Fibroblast of the aortic adventitia (primary cell): ENCODE data around the gene TFCP2L1. TPM values are rescaled to one million over a fixed set of nuclear protein-coding genes. Genes with fewer than 3 reads are reported as not detected.
"Not testable (repeated sequence)": the region's sequence is repeated elsewhere in the genome, so short reads cannot be mapped to it uniquely, and the experiment has no call there.

Source experiments
- DNase-seq: peaks from one replicate; pipeline ENCODE4 v3.0.0-alpha.2; 2010; ENCODE audit warnings: low read depth
- H3K4me3 ChIP-seq: 2 replicates; pipeline ENCODE4 v1.5.1; 2011; ENCODE audit warnings: low read depth, mild to moderate bottlenecking, control low read depth, low read length, moderate library complexity
- total RNA-seq: library from RNA; depleted of rRNA; stranded (reverse); fragments of >200 nt; gene quantifications from 2 replicates; pipeline ENCODE4 v1.2.3, GENCODE V29; 2012; ENCODE audit warnings: low replicate concordance
- TF ChIP-seq, protein P1 (sequence below): IDR thresholded peaks from 2 replicates; pipeline ENCODE4 v1.5.1; 2011; ENCODE audit warnings: mild to moderate bottlenecking, low read length, control low read depth, inconsistent platforms; ENCODE audit not compliant: insufficient read depth

TFCP2L1 gene
- total RNA-seq, 1 donor: under 0.01 TPM

DNA sequence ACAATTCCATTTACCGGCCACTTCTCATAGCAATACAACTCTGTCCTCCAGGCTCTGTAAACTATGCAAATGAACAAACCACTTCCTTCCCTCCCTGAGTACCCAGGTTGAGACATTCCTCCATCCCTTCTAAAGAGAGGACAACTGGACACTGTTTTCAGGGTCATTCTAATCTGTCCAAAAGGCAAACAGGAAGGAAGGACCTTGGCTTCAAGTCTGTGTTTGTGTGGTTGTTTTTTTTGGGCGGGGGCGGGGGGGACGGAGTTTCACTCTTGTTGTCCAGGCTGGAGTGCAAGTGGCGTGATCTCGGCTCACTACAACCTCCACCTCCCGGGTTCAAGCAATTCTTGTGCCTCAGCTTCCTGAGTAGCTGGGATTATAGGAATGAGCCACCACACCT, 3.3 kb downstream of the TFCP2L1 start:
- no peak overlapping the region for H3K4me3 ChIP-seq
- TF ChIP-seq, protein P1, sequence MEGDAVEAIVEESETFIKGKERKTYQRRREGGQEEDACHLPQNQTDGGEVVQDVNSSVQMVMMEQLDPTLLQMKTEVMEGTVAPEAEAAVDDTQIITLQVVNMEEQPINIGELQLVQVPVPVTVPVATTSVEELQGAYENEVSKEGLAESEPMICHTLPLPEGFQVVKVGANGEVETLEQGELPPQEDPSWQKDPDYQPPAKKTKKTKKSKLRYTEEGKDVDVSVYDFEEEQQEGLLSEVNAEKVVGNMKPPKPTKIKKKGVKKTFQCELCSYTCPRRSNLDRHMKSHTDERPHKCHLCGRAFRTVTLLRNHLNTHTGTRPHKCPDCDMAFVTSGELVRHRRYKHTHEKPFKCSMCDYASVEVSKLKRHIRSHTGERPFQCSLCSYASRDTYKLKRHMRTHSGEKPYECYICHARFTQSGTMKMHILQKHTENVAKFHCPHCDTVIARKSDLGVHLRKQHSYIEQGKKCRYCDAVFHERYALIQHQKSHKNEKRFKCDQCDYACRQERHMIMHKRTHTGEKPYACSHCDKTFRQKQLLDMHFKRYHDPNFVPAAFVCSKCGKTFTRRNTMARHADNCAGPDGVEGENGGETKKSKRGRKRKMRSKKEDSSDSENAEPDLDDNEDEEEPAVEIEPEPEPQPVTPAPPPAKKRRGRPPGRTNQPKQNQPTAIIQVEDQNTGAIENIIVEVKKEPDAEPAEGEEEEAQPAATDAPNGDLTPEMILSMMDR: no peak
- DNase-seq: no peak

DNA sequence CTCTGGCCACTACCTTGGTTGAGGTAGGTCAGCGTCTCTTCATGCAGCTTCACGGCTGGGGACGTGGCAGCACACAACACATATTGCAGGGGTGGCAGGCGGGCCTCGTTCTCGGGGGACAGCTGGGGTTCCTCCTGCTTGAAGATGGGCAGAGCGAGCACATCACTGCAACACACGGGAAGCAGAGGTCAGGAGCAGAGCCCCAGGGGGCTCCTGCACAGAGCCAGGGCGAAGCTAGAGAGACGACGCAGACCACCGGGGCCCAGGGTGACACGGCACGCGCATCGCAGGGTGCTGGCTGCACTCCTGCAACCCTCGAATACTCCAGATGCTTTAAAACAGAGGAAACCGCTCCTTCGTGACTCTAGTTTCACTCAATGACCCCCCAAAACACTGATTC, 3.9 kb downstream of the TFCP2L1 start:
- no peak overlapping the region for H3K4me3 ChIP-seq
- no peak for DNase-seq
- TF ChIP-seq, protein P1: no peak

DNA sequence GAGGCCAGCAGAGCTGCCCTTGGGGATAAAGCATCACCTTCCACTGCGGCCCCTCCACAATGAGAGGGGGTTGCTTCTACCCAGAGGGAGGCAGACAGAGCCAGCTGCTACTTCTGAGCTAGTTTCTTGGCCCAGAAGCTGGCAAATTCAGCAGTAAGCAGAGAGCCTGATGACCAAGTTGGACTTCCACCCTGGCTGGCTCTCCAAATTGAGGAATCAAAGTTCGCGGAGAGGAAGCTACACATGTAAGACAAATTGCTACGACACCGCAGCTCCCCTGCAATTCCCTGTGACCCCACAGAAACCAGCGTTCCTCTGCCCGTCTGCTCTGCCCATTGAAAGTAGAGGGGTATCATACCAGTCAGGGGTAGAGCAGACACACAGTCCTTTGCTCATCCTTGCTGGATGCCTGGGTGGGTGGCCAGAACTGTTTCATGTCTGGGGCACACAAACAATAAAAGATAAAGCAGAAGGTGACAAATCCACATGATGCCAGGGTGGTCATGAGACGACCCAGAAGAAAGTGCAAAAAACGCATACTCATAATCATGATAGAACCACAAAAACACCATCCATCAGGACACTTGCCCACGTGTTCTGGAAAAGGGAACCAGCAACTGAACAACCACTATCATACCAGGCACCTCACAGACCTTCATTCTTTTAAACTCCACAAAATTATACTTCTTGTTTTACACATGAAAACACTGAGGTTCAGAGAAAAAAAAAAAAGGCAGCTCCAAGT, 5.4 kb downstream of the TFCP2L1 start:
- TF ChIP-seq, protein P1: no peak
- no peak overlapping the region for H3K4me3 ChIP-seq
- DNase-seq: no peak

DNA sequence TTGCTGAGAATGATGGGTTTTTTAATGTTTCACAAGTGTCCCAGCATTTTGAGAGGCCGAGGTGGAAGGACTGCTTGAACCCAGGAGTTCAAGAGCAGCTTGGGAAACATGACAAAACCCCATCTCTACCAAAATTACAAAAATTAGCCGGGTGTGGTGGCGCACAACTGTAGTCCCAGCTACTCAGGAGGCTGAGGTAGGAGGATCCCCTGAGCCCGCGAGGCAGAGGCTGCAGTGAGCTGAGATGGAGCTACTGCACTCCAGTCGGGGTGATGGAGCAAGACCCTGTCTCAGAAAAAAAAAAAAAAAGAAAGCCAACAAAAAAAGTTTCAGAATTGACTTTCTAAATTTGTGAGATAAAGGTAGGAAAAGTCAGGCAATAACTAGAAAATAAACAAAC, 8.7 kb downstream of the TFCP2L1 start:
- DNase-seq: no peak
- H3K4me3 ChIP-seq: no peak overlapping the region
- TF ChIP-seq, protein P1: no peak

DNA sequence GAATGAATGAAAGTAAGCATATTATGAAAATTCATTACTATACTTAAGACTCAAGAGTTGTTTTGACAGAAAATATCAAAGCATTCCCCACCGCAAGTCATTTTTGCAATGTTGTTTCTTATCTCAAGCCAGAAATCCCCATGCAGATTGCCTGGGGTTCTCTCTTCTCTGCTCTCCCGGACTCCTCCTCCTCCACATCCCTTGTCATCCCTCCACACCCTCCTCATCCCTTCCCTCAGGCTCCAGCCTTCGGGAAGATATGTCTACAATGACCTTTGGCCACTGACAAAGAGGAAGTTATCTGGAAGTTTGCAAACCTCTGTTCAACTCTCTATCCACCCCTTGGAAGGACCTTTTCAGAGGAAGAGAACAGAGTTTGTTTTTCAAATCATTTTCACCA, 11.9 kb downstream of the TFCP2L1 start:
- no peak for DNase-seq
- TF ChIP-seq, protein P1: no peak
- H3K4me3 ChIP-seq: no peak overlapping the region

DNA sequence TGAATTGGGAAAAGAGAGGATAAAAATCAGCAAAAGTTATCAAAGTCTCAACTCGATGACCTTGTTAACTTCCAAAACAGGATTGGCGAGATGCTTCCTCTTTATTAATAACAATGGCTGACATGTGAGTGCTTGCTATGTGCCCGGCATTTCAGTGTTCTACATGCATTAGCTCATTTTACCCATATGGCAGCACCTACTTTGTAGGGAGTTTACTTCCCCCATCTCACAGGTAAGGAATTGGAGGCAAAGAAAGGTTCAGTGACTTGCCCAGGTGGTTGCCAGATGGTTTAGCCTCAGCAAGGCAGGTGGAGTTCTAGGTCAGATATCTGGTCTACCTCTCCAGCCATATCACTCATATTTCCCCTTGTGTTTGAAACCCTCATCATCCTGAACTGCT, 12.4 kb downstream of the TFCP2L1 start:
- no peak for DNase-seq
- TF ChIP-seq, protein P1: no peak
- H3K4me3 ChIP-seq: no peak overlapping the region

DNA sequence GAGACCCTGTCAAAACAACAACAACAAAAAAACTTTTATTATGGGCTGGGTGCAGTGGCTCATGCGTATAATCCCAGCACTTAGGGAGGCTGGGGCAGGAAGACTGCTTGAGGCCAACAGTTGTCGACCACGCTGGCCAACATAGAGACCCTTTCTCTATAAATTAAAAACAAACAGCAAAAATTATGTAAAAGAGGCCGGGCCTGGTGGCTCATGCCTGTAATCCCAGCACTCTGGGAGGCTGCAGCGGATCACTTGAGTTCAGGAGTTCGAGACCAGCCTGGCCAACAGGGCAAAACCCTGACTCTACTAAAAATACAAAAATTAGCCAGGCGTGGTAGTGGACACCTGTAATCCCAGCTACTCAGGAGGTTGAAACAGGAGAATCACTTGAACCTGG, 15.6 kb downstream of the TFCP2L1 start:
- not testable (repeated sequence) for DNase-seq, H3K4me3 ChIP-seq
